WTC11 (cell line): Measurements from ENCODE around the gene FGD3.

Experiments used
- CTCF ChIP-seq: fragments of 200-600 bp; IDR thresholded peaks from 2 replicates; pipeline ENCODE4 v1.8.0; 2022; ENCODE audit warnings: antibody characterized with exemption
- ELF4 ChIP-seq: sonication (generic); formaldehyde crosslinking; IDR thresholded peaks from 2 replicates; pipeline ENCODE4 v1.8.1; 2022; ENCODE audit warnings: low read depth, mild to moderate bottlenecking, moderate library complexity, missing genetic modification reagents
- STAT6 ChIP-seq: sonication (generic); formaldehyde crosslinking; conservative IDR thresholded peaks from 2 replicates; pipeline ENCODE4 v1.8.1; 2023; ENCODE audit warnings: mild to moderate bottlenecking, low read depth, missing genetic modification reagents, moderate library complexity
- ZNF138 ChIP-seq: sonication (generic); formaldehyde crosslinking; conservative IDR thresholded peaks from 2 replicates; pipeline ENCODE4 v1.8.1; 2022; ENCODE audit warnings: mild to moderate bottlenecking, moderate library complexity, missing genetic modification reagents
- TF ChIP-seq, protein P1 (sequence below): fragments of 250-450 bp; sonication (Bioruptor Pico); IDR thresholded peaks from 2 replicates; pipeline ENCODE4 v2.1.2; 2022; ENCODE audit warnings: mild to moderate bottlenecking, moderate library complexity

- TF ChIP-seq ELF4 (CRISPR knock-in tag) (no peak), CTCF (no peak), STAT6 (CRISPR knock-in tag) (no peak), ZNF138 (CRISPR knock-in tag) (no peak)
- TF ChIP-seq, protein P1, sequence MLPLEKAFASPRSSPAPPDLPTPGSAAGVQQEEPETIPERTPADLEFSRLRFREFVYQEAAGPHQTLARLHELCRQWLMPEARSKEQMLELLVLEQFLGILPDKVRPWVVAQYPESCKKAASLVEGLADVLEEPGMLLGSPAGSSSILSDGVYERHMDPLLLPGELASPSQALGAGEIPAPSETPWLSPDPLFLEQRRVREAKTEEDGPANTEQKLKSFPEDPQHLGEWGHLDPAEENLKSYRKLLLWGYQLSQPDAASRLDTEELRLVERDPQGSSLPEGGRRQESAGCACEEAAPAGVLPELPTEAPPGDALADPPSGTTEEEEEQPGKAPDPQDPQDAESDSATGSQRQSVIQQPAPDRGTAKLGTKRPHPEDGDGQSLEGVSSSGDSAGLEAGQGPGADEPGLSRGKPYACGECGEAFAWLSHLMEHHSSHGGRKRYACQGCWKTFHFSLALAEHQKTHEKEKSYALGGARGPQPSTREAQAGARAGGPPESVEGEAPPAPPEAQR, result no peak
These were observed 136.5 kb downstream of the FGD3 start for GRCh38 chr9:93083592-93084470.
